ENCODE data around the gene DYNC2I2. TPM values are rescaled to one million over a fixed set of nuclear protein-coding genes. Genes with fewer than 3 reads are reported as not detected.

Gene DYNC2I2
- total RNA-seq, 1 donor from 2014 or later: 128 TPM

- H3K4me1 Mint-ChIP-seq: peaks cover 5% of the 10 kb centered on the region
- peaks cover 13% of the 10 kb centered on the region for H3K36me3 Mint-ChIP-seq (ENCODE audit: low read depth)
- peak overlapping the region; percentile 73 for H3K4me3 Mint-ChIP-seq
- no peak for DNase-seq (ENCODE audit: low read depth, low spot score)
- no peaks in the 10 kb centered on the region for H3K9me3 Mint-ChIP-seq
- H3K27me3 Mint-ChIP-seq (ENCODE audit: low read depth): peaks cover 2% of the 10 kb centered on the region
- no peak overlapping the region for H3K27ac Mint-ChIP-seq (ENCODE audit: unreplicated experiment)
- TF ChIP-seq CTCF (conservative IDR thresholded peaks at IDR 0.05): no peak
Observed at GRCh38 chr9:128629852-128630545, 26.6 kb downstream of the DYNC2I2 start.

GRCh38 chr9:128629136-128629535, 27.5 kb downstream of the DYNC2I2 start:
- peak overlapping the region; percentile 54 for H3K4me3 Mint-ChIP-seq
- H3K36me3 Mint-ChIP-seq (ENCODE audit: low read depth): peaks cover 14% of the 10 kb centered on the region
- peaks cover 2% of the 10 kb centered on the region for H3K27me3 Mint-ChIP-seq (ENCODE audit: low read depth)
- H3K27ac Mint-ChIP-seq (ENCODE audit: unreplicated experiment): peak overlapping the region; percentile 66
- no peak for DNase-seq (ENCODE audit: low read depth, low spot score)
- H3K4me1 Mint-ChIP-seq: peaks cover 5% of the 10 kb centered on the region
- no peaks in the 10 kb centered on the region for H3K9me3 Mint-ChIP-seq
- TF ChIP-seq CTCF (conservative IDR thresholded peaks at IDR 0.05): no peak

- peaks cover 16% of the 10 kb centered on the region for H3K36me3 Mint-ChIP-seq (ENCODE audit: low read depth)
Observed at GRCh38 chr9:128628471-128629048, 28.1 kb downstream of the DYNC2I2 start.

GRCh38 chr9:128627906-128628305, 28.7 kb downstream of the DYNC2I2 start:
- Mint-ChIP-seq H3K27me3 (ENCODE audit: low read depth) (peaks cover 2% of the 10 kb centered on the region), H3K9me3 (no peaks in the 10 kb centered on the region), H3K36me3 (ENCODE audit: low read depth) (peaks cover 12% of the 10 kb centered on the region), H3K27ac (ENCODE audit: unreplicated experiment) (no peak overlapping the region), H3K4me1 (peaks cover 5% of the 10 kb centered on the region), H3K4me3 (no peak overlapping the region)
- no peak for DNase-seq (ENCODE audit: low read depth, low spot score)
- TF ChIP-seq CTCF (conservative IDR thresholded peaks at IDR 0.05): no peak

More at GRCh38 chr9:128628471-128629048, 28.1 kb downstream of the DYNC2I2 start:
- Mint-ChIP-seq H3K27me3 (ENCODE audit: low read depth) (peaks cover 2% of the 10 kb centered on the region), H3K4me3 (peak overlapping the region; percentile 54), H3K9me3 (no peaks in the 10 kb centered on the region), H3K27ac (ENCODE audit: unreplicated experiment) (peak overlapping the region; percentile 66), H3K4me1 (peaks cover 5% of the 10 kb centered on the region)
- TF ChIP-seq CTCF (conservative IDR thresholded peaks at IDR 0.05): no peak
- DNase-seq (ENCODE audit: low read depth, low spot score): no peak

GRCh38 chr9:128627127-128627715, 29.4 kb downstream of the DYNC2I2 start:
- H3K4me3 Mint-ChIP-seq: no peak overlapping the region
- H3K4me1 Mint-ChIP-seq: peaks cover 5% of the 10 kb centered on the region
- H3K27me3 Mint-ChIP-seq (ENCODE audit: low read depth): peaks cover 2% of the 10 kb centered on the region
- DNase-seq (ENCODE audit: low read depth, low spot score): no peak
- no peaks in the 10 kb centered on the region for H3K9me3 Mint-ChIP-seq
- no peak for TF ChIP-seq CTCF (conservative IDR thresholded peaks at IDR 0.05)
- peaks cover 12% of the 10 kb centered on the region for H3K36me3 Mint-ChIP-seq (ENCODE audit: low read depth)
- no peak overlapping the region for H3K27ac Mint-ChIP-seq (ENCODE audit: unreplicated experiment)
